MM.1S (cell line): ENCODE data around the gene SHMT2.

Experiments used
- EZH2 ChIP-seq: fragments of 300-600 bp; sonication (generic); optimal IDR thresholded peaks from 2 replicates; pipeline ENCODE3; 2017; ENCODE audit warnings: low read depth, mild to moderate bottlenecking, antibody characterized with exemption, low read length, mixed read lengths
- TF ChIP-seq, protein P1 (sequence below): fragments of 300-600 bp; sonication (generic); IDR thresholded peaks from 2 replicates; pipeline ENCODE4 v1.5.1; 2016; ENCODE audit warnings: antibody characterized with exemption, low read length, mixed read lengths

DNA sequence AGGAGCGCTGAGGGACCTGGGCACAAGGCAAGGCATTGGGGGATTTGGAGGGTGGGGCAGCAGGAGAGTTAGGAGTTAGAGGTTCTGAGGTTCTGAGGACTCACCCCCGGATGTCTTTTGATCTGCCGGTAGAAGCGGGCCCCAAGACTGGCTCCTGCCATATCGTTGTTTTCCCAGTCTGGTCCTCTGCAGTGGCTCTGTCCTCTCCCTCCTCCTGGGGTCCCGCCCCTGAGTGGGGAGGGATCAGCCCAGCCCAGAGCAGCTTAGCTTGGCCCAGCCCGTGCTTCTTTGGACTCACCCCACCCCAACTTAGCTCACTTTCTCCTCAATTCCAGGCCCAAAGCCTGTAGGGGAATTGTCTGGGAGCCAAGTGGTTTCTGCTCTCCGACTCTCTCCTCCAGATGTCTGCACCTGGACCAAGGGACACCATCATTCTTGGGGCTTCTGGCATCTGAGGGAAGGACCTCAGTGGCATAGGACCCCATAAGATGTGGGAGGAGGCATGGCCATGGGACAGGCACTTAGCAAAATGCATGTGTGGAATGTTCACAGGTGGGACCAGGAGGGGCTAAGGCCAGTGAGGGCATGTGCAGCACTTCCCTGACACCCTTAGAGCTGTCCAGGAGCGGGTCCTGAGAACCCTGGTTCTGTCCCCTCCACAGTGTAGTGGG, 7.5 kb downstream of the SHMT2 start:
- TF ChIP-seq, protein P1, sequence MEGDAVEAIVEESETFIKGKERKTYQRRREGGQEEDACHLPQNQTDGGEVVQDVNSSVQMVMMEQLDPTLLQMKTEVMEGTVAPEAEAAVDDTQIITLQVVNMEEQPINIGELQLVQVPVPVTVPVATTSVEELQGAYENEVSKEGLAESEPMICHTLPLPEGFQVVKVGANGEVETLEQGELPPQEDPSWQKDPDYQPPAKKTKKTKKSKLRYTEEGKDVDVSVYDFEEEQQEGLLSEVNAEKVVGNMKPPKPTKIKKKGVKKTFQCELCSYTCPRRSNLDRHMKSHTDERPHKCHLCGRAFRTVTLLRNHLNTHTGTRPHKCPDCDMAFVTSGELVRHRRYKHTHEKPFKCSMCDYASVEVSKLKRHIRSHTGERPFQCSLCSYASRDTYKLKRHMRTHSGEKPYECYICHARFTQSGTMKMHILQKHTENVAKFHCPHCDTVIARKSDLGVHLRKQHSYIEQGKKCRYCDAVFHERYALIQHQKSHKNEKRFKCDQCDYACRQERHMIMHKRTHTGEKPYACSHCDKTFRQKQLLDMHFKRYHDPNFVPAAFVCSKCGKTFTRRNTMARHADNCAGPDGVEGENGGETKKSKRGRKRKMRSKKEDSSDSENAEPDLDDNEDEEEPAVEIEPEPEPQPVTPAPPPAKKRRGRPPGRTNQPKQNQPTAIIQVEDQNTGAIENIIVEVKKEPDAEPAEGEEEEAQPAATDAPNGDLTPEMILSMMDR, result no peak
- no peak for TF ChIP-seq EZH2
